Activated naive CD4-positive, alpha-beta T cell treated with Interleukin-2 at 50 U/mL for 16 hours (primary cell): ENCODE results near the gene IDUA.
"Not testable (repeated sequence)": the region's sequence is repeated elsewhere in the genome, so short reads cannot be mapped to it uniquely, and the experiment has no call there.

Source experiments
- DNase-seq: peaks from one replicate; pipeline ENCODE4 v3.0.0-alpha.2; 2020

The IDUA gene

GRCh38 chr4:1047976-1048772 is 61.3 kb downstream of the IDUA start:
- DNase-seq = no peak

- DNase-seq = no peak
These were observed 62.1 kb downstream of the IDUA start for GRCh38 chr4:1048773-1049590.

- no peak for DNase-seq
These were observed 62.7 kb downstream of the IDUA start for GRCh38 chr4:1049591-1049905.

- DNase-seq = no peak
These were observed 63.8 kb downstream of the IDUA start for GRCh38 chr4:1050486-1051213.

- no peak for DNase-seq
These were observed 64.6 kb downstream of the IDUA start for GRCh38 chr4:1051472-1051871.

GRCh38 chr4:1052231-1052671 is 65.4 kb downstream of the IDUA start:
- DNase-seq = no peak

- no peak for DNase-seq
These were observed 66.3 kb downstream of the IDUA start for GRCh38 chr4:1053080-1053661.

- not testable (repeated sequence) for DNase-seq
These were observed 67.0 kb downstream of the IDUA start for GRCh38 chr4:1053891-1054290.
